Esophagus muscularis mucosa (tissue), 3 donors: Measurements from ENCODE around the gene RPS6KA1.

ENCODE experiments used
- POLR2A ChIP-seq: fragments of 450-650 bp; IDR thresholded peaks from one replicate; pipeline ENCODE4 v1.6.1; 2017; ENCODE audit warnings: antibody characterized with exemption, moderate library complexity, mild to moderate bottlenecking, low read depth
- TF ChIP-seq, protein P1 (sequence below), 3 experiments: fragments of 200-600 bp in 2 of 3; fragments of 450-650 bp in 1 of 3; sonication (generic) in 2 of 3; IDR thresholded peaks; one replicate each; pipeline ENCODE4 v1.5.1; 2017 to 2019; ENCODE audit warnings: antibody characterized with exemption in 3 of 3, mild to moderate bottlenecking in 2 of 3, moderate library complexity in 1 of 3

DNA sequence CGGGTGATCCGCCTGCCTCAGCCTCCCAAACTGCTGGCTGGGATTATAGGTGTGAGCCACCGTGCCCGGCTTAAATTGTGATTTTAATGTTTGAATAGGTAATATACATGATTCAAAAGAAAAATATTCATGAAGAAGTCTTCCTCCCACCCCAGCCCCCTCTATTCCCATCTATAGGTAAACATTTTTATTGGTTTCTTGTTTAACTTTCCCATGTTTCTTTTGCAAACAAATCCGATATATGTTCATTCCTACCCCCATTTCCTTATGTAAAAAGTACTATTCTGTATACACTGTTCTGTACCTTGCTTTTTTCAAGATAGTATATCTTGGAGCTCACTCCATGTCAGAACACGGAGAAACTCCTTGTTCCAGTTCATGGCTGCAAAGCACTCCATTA lies 23.2 kb downstream of the RPS6KA1 start:
- no peak for TF ChIP-seq POLR2A
- TF ChIP-seq, protein P1, sequence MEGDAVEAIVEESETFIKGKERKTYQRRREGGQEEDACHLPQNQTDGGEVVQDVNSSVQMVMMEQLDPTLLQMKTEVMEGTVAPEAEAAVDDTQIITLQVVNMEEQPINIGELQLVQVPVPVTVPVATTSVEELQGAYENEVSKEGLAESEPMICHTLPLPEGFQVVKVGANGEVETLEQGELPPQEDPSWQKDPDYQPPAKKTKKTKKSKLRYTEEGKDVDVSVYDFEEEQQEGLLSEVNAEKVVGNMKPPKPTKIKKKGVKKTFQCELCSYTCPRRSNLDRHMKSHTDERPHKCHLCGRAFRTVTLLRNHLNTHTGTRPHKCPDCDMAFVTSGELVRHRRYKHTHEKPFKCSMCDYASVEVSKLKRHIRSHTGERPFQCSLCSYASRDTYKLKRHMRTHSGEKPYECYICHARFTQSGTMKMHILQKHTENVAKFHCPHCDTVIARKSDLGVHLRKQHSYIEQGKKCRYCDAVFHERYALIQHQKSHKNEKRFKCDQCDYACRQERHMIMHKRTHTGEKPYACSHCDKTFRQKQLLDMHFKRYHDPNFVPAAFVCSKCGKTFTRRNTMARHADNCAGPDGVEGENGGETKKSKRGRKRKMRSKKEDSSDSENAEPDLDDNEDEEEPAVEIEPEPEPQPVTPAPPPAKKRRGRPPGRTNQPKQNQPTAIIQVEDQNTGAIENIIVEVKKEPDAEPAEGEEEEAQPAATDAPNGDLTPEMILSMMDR (IDR thresholded peaks at IDR 0.05): no peak
